ENCODE measurements around the gene IQGAP1. TPM values are rescaled to one million over a fixed set of nuclear protein-coding genes. Genes with fewer than 3 reads are reported as not detected.

IQGAP1 gene
- total RNA-seq, 1 experiment from 2014 or later, result 106 TPM

- no peak for TF ChIP-seq GTF2I (CRISPR knock-in tag; conservative IDR thresholded peaks at IDR 0.05)
- TF ChIP-seq ZNF263 (CRISPR knock-in tag; IDR thresholded peaks at IDR 0.05; ENCODE audit: low read depth), result no peak
- TF ChIP-seq, protein P1, sequence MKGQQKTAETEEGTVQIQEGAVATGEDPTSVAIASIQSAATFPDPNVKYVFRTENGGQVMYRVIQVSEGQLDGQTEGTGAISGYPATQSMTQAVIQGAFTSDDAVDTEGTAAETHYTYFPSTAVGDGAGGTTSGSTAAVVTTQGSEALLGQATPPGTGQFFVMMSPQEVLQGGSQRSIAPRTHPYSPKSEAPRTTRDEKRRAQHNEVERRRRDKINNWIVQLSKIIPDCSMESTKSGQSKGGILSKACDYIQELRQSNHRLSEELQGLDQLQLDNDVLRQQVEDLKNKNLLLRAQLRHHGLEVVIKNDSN (CRISPR knock-in tag; IDR thresholded peaks at IDR 0.05), result no peak
- TF ChIP-seq, protein P2, sequence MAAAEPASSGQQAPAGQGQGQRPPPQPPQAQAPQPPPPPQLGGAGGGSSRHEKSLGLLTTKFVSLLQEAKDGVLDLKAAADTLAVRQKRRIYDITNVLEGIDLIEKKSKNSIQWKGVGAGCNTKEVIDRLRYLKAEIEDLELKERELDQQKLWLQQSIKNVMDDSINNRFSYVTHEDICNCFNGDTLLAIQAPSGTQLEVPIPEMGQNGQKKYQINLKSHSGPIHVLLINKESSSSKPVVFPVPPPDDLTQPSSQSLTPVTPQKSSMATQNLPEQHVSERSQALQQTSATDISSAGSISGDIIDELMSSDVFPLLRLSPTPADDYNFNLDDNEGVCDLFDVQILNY (CRISPR knock-in tag; IDR thresholded peaks at IDR 0.05), result no peak
These were observed 38.2 kb upstream of the IQGAP1 start (continued) for GRCh38 chr15:90349821-90350220.

- TF ChIP-seq KAT7 (CRISPR knock-in tag; IDR thresholded peaks at IDR 0.05; ENCODE audit: borderline replicate concordance), result no peak
- no peak for TF ChIP-seq EMX1 (CRISPR knock-in tag; IDR thresholded peaks at IDR 0.05)
- no peak for TF ChIP-seq HMGA2 (CRISPR knock-in tag; IDR thresholded peaks at IDR 0.05)
- TF ChIP-seq, protein P3, sequence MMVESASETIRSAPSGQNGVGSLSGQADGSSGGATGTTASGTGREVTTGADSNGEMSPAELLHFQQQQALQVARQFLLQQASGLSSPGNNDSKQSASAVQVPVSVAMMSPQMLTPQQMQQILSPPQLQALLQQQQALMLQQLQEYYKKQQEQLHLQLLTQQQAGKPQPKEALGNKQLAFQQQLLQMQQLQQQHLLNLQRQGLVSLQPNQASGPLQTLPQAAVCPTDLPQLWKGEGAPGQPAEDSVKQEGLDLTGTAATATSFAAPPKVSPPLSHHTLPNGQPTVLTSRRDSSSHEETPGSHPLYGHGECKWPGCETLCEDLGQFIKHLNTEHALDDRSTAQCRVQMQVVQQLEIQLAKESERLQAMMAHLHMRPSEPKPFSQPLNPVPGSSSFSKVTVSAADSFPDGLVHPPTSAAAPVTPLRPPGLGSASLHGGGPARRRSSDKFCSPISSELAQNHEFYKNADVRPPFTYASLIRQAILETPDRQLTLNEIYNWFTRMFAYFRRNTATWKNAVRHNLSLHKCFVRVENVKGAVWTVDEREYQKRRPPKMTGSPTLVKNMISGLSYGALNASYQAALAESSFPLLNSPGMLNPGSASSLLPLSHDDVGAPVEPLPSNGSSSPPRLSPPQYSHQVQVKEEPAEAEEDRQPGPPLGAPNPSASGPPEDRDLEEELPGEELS (CRISPR knock-in tag; IDR thresholded peaks at IDR 0.05), result no peak
- TF ChIP-seq NFE2L1 (CRISPR knock-in tag; IDR thresholded peaks at IDR 0.05), result no peak
- TF ChIP-seq ZNF281 (CRISPR knock-in tag; IDR thresholded peaks at IDR 0.05), result no peak
- TF ChIP-seq, protein P4, sequence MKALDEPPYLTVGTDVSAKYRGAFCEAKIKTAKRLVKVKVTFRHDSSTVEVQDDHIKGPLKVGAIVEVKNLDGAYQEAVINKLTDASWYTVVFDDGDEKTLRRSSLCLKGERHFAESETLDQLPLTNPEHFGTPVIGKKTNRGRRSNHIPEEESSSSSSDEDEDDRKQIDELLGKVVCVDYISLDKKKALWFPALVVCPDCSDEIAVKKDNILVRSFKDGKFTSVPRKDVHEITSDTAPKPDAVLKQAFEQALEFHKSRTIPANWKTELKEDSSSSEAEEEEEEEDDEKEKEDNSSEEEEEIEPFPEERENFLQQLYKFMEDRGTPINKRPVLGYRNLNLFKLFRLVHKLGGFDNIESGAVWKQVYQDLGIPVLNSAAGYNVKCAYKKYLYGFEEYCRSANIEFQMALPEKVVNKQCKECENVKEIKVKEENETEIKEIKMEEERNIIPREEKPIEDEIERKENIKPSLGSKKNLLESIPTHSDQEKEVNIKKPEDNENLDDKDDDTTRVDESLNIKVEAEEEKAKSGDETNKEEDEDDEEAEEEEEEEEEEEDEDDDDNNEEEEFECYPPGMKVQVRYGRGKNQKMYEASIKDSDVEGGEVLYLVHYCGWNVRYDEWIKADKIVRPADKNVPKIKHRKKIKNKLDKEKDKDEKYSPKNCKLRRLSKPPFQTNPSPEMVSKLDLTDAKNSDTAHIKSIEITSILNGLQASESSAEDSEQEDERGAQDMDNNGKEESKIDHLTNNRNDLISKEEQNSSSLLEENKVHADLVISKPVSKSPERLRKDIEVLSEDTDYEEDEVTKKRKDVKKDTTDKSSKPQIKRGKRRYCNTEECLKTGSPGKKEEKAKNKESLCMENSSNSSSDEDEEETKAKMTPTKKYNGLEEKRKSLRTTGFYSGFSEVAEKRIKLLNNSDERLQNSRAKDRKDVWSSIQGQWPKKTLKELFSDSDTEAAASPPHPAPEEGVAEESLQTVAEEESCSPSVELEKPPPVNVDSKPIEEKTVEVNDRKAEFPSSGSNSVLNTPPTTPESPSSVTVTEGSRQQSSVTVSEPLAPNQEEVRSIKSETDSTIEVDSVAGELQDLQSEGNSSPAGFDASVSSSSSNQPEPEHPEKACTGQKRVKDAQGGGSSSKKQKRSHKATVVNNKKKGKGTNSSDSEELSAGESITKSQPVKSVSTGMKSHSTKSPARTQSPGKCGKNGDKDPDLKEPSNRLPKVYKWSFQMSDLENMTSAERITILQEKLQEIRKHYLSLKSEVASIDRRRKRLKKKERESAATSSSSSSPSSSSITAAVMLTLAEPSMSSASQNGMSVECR (CRISPR knock-in tag; IDR thresholded peaks at IDR 0.05; ENCODE audit: borderline replicate concordance), result no peak
- TF ChIP-seq, protein P5, sequence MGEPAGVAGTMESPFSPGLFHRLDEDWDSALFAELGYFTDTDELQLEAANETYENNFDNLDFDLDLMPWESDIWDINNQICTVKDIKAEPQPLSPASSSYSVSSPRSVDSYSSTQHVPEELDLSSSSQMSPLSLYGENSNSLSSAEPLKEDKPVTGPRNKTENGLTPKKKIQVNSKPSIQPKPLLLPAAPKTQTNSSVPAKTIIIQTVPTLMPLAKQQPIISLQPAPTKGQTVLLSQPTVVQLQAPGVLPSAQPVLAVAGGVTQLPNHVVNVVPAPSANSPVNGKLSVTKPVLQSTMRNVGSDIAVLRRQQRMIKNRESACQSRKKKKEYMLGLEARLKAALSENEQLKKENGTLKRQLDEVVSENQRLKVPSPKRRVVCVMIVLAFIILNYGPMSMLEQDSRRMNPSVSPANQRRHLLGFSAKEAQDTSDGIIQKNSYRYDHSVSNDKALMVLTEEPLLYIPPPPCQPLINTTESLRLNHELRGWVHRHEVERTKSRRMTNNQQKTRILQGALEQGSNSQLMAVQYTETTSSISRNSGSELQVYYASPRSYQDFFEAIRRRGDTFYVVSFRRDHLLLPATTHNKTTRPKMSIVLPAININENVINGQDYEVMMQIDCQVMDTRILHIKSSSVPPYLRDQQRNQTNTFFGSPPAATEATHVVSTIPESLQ (CRISPR knock-in tag; IDR thresholded peaks at IDR 0.05), result no peak
- TF ChIP-seq OVOL2 (CRISPR knock-in tag; IDR thresholded peaks at IDR 0.05; ENCODE audit: borderline replicate concordance), result no peak
These were observed 36.4 kb upstream of the IQGAP1 start for GRCh38 chr15:90351479-90352106.

More at GRCh38 chr15:90351479-90352106, 36.4 kb upstream of the IQGAP1 start:
- peak; percentile 70 for ATAC-seq
- H3K4me1 Mint-ChIP-seq, result no peaks in the 10 kb centered on the region
- POLR2A ChIA-PET, result interaction anchor here (0.7 to 1.3 kb wide), 2 partner anchors 36 to 55 kb away, joined by 3 to 4 read pairs; no protein-coding TSS in a partner anchor
- no peaks in the 10 kb centered on the region for H3K9me3 Mint-ChIP-seq
- H3K4me3 Mint-ChIP-seq, result peak overlapping the region; percentile 82
- H3K27me3 Mint-ChIP-seq (ENCODE audit: low read depth), result peaks cover 7% of the 10 kb centered on the region
- CTCF ChIA-PET, result interaction anchor here (0.6 to 2.1 kb wide), 6 partner anchors 11 to 131 kb away, joined by 3 to 16 read pairs (median 6); no protein-coding TSS in a partner anchor
- H3K27ac Mint-ChIP-seq, result no peak overlapping the region
- peak; percentile 60 for DNase-seq (ENCODE audit: low spot score)
- H3K36me3 Mint-ChIP-seq, result no peaks in the 10 kb centered on the region

Data from WTC11 (cell line).